NT2/D1 (cell line): ENCODE measurements around the gene MED26.

ENCODE experiments used
- YY1 ChIP-seq: IDR thresholded peaks from 2 replicates; pipeline ENCODE4 v1.6.1; 2011; ENCODE audit not compliant: insufficient read length, insufficient read depth
- ZNF274 ChIP-seq: IDR thresholded peaks from 2 replicates; pipeline ENCODE4 v1.6.1; 2011; ENCODE audit warnings: mild to moderate bottlenecking, low read depth, low read length

GRCh38 chr19:16623066-16623465, 4.9 kb downstream of the MED26 start:
- TF ChIP-seq YY1, result no peak
- no peak for TF ChIP-seq ZNF274
